ENCODE results near the gene DPP10.
"Not testable (repeated sequence)": the region's sequence is repeated elsewhere in the genome, so short reads cannot be mapped to it uniquely, and the experiment has no call there.

DPP10 gene

DNA sequence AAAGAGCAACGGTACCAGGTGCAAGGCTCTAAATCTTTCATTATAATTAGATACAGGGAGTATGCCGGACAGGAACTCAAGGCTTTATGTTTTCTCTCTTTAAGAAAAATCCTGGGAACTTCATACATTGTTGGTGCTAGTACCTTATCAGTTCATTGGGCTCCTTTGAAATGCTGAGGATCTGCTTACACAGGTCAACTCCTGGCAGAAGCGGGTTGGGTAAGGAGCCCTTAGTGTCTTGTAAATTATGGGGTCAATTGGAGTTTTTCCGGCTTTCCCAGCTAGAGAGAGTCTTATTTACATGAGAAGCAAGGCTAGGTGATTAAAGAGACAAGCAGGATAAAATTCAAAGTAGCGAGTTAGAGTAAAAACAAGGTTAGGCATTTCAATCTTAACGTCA is 998.3 kb downstream of the DPP10 start:
- not testable (repeated sequence) for DNase-seq (ENCODE audit: low read depth)

DNA sequence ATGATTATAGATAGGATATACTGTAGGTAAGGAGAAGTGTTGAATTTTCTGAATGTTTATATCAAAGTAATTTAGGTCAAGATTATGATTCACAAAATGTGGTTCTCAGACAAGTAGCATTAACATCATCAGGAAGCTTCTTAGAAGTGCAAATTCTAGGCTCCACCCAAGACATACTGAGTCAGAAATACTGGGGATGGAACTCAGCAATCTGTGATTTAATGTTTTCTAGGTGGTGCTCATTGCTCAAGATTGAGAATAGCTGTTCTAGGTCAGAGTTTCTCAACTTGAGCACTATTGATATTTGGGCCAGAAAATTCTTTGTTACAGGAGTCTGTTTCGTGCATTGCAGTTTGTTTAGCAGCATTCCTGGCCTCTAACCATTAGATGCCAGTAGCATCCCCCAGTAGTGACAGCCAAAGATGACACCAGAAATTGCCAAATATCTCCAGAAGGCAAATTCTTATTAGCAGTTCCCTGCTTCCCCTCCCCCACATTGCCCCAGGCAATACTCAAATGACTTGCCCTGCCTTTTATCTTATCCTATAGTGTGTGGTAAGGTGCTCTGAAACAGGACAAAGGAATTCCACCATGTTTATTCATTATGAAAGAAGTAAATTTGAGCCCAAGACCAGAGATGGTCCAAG is 1001.2 kb downstream of the DPP10 start:
- no peak for DNase-seq (ENCODE audit: low read depth)

DNA sequence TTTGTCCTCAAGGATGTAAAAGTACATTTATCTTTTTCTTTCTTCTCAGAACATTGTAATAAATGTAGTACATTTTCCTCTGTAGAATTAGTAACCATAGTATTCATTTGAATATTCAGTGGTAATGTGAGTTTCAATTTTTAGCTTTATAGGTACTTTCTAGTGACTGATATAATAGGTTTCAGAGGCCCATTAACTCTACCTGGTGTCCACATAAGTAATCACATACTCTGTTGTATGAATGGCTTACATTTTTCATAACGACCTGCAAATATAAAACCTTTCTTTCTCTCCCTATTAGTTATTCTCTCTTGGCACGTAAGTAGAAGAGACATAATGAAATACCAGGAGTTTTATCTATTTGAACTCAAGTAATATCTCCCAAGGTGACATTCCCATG is 1017.6 kb downstream of the DPP10 start:
- no peak for DNase-seq (ENCODE audit: low read depth)

DNA sequence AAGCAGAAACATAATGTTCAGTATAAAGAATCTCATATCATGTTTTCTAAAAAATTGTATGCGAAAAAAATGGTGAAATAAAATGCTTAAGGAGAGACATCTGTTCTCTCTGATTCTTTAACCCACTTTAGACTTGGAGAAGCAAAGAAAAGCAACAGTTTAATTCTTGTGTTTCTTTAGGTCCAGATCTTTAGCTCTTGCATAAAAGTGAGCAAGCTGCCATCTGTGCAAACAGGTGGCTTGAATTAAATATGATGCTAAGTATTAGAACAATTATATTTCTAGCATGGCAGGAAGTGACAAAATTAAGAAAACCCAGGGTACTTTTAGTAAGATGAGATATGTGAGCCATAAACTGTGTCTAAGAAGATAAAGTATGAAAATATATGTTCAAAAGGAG is 1038.3 kb downstream of the DPP10 start:
- DNase-seq (ENCODE audit: low read depth): no peak

DNA sequence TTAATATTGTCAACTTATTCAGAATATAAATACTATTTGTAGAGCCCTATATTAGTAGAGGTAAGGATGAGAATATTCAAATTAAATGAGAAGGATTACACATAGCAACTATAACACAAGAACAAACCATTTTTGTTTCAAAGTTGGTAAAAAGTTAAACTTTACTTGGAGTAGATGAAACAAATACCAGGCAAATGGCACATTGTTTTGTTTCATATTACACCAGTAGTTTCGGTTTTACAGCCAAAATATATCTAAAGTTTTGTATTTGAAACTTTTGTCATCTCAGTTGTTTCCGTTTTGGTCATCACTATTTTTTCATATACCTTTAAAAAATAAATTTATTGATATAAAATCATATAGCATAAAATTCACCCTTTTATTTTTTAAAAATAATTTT is 1039.4 kb downstream of the DPP10 start:
- no peak for DNase-seq (ENCODE audit: low read depth)

DNA sequence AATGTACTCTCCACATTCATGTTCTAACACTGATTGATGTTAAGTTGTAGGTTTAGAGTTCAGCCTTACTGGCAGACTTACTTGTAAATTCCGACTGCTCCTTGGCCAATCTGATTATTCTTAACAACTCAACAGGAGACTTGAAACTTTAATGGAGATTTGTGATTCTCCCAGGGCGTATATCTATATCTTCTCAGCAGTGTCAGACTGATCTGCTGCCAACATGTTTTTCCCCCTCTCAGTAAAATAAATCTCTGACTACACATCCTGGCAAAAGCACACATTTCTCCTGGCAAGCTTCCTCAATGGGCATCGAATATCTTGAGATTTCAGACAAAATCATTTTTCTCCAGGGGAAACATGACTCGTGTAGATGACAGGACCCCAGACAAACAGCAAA is 1041.2 kb downstream of the DPP10 start:
- DNase-seq (ENCODE audit: low read depth): no peak

DNA sequence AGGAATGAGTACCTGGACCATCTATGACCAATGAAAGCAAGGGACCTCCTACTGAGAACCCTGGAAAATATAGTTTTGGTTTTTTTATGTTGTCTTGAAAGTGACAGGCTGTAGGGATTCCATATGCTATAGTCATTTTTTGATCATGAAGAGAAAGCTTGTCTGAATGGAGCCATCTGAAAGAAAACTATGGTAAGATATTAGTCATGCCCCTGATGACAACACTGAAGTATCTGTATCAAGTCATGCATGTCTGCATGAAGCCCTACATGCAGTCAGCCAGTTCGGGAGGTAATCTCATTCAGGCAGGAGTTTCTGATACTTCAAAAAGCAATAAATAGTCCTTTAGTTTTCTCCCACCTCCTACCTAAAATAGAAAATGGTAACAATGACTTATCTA is 1042.0 kb downstream of the DPP10 start:
- no peak for DNase-seq (ENCODE audit: low read depth)

DNA sequence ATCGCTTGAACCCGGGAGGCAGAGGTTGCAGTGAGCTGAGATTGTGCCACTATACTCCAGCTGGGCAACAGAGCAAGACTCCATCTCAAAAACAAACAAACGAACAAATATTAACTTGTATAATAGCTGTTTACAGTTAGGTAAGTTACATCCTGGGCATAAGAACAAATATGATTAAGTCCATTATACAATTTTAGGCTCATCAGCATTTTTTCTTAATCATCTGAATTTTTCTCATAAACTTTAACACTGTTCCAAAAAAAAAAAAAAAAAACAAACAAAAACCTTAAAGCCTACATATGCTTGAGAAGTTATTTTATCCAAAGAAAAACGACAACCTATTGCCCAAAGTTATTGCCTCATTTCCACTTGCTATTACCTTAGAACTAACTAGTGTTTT is 1042.5 kb downstream of the DPP10 start:
- DNase-seq (ENCODE audit: low read depth): no peak

DNA sequence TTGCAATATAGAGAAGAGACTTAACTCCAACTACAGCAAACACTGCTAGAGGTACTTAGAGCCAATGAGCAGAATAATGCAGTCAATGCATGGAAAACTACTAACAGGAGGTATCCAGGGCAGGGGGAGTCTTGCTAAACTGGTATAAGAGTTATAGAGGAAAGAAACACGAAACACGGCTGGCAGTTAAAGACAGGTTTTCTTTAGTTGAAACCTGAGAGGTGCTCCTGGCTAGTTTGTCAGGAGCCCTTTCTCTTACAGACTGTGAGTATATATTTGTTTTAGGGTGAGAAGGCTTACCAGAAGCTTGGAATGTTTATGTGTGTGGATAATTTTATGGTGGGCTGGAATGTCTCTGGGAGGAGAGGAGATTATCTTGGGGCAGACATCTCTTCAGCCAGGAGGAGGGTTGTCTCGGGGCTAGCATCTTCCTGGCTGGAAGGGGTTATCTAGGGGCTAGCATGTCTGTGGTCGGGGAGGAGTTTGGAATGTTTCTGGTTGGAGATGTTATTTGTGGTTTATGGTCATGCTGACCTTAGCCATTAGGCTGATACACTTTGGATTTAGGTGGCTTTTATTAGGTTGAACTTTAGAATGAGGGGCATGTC is 1048.8 kb downstream of the DPP10 start:
- no peak for DNase-seq (ENCODE audit: low read depth)

DNA sequence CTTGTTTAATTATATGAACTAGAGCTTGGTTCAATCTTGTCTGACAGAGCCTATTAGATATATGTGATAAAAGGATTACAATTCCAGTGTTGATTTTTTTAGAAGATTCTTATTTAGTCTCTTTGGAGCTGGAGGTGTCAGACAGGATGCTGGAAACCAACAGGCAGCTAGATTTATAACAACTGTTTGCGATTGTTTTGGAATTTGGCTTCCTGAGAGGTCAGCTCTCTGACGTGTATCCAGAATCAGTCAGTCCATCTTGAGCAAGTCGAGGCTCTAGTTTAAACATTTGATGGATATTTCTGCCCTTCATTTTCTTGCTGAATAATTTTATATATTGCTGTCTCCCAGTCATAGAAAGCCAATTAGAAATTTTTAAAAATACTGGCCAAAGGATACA is 1062.9 kb downstream of the DPP10 start:
- no peak for DNase-seq (ENCODE audit: low read depth)

DNA sequence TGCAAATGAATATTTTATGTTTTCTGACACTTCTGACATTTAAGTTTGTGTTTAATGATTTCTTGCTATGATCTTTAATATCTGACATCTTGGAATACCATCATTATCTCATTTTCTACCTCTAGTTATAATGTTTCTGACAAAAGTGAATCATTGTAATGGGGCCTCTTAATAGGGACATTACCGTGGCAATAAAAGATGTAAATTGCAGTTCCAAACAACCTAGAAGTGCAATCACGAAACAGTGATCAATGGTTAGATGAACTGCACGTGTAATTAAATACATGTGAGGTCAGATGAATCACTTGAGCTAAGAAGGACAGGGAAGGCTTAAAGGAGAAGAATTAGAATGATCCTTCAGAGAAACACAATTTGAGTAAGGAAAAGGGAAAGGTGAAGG is 1078.3 kb downstream of the DPP10 start:
- DNase-seq (ENCODE audit: low read depth): no peak

DNA sequence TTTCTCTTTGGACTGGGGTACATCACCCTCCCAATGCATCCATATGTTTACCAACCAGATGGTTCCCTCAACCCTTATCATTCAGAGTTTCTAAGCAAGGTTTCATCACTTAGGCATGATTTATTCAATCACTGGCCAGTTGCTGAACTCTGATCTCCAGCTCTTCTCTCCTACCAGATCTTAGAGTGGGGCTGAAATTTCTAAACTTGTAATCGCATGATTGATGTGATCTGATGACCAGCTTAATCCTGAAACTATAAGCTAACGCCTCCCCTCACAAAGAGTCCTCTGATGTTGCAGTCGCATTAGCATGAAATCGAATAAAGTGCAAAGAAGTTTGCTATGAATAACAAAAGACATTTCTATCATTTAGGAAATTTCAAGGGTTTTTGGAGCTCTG is 1082.0 kb downstream of the DPP10 start:
- DNase-seq (ENCODE audit: low read depth): no peak

DNA sequence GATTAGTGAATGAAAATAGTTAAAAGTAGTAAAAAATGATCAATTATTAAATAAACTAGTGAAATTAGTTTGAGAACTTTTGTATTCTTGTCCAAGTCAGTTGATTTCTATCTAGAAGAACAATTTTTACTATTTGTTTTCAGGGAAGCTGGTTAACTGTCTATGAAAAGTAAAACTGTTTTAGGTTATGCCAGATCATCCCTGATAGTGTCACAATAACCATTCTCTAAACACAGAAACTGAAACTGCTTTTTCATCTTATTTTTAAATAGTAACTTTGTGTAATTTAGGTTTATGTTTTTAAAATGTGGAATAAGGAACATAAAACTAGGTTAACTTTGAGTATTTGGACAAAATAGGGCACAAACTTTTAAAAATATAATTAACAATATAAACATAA is 1087.2 kb downstream of the DPP10 start:
- DNase-seq (ENCODE audit: low read depth): no peak

DNA sequence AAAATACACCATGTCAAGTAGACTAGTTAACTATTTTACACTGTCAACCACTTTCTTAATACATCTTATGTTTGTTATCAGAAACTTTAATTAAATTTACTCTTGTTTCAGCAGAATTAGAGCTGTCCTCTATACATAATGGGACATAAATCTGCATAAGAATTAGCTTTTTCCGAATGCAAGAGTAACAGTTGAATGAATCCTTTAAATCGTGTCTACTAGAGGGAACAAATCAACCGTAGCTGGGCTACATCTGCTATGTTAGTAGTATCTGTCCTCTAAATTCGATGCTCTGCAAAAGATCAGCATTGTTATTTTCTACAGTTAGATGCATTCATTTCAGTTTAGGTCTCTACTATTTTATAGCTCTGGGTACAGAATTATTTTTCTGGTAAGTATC is 1090.6 kb downstream of the DPP10 start:
- DNase-seq (ENCODE audit: low read depth): no peak

DNA sequence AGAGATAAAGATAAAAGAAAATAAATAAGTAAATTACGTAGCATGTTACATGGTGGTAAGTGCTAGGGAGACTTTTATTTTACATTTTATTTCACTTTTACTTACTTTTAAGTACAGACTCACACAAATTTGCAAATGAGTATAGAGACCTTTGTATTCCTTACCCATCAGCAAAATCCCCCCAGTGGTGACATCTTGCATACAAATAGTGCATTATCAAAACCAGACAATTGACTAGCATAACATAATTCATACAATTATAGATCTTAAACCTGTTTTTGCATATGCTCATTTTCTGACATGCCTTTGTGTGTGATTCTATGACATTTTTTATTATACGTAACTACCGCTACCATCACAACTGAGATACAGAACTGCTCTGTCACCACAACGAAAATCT is 1099.4 kb downstream of the DPP10 start:
- no peak for DNase-seq (ENCODE audit: low read depth)

DNA sequence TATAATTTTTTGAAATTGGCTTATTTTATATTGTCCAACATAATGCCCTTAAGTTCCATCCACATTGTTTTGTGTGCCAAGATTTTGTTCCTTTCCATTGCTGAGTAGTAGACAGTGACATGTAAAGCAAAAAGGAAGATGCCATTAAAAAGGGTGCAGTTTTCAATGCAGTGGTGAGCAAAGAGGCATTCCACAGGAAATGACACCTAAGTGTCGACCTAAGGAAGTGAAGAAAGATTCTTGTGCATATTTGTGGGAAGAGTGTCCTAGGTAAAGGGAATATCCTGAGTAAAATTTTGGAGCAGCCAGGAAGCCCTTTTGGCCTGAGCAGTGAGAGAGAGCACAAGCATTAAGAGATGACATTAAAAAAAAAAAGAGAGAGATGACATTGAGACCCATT is 1099.9 kb downstream of the DPP10 start:
- no peak for DNase-seq (ENCODE audit: low read depth)

DNA sequence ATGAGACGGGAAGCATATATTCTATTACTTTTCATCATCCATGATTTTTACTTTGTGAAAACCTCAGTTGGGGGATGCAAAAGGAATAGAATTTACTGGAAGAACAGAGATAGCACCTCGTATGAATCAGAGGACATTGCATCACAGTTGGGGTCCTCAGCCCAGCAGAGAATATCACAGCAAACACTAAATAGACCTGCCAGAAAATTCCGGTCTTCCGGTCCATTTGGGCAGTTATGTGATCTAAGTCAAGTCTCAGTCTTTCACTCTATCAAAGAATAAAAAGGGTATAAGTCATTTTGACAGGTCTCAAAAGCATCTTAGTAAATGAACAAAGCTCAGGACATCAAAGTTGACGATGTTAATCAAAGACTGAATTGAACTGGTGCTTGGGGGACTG is 1100.6 kb downstream of the DPP10 start:
- DNase-seq (ENCODE audit: low read depth): no peak

DNA sequence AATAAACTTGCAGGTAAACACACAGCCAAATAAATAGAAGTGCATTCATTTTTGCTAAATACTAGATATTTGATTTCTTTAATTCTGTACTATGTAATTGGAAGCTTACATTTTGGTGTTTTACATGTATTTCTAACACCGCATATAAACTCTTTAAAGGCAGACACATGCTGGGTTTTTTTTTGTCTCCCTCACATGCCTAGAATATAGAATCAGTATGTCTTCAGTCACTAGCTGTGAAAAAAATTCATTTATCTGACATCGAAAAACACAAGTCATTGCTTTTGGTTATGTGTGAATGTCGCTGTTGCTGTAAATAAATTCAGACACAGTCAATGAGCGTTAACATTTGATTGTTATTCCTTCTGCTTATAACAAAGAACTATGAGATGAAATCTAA is 1101.0 kb downstream of the DPP10 start:
- no peak for DNase-seq (ENCODE audit: low read depth)

DNA sequence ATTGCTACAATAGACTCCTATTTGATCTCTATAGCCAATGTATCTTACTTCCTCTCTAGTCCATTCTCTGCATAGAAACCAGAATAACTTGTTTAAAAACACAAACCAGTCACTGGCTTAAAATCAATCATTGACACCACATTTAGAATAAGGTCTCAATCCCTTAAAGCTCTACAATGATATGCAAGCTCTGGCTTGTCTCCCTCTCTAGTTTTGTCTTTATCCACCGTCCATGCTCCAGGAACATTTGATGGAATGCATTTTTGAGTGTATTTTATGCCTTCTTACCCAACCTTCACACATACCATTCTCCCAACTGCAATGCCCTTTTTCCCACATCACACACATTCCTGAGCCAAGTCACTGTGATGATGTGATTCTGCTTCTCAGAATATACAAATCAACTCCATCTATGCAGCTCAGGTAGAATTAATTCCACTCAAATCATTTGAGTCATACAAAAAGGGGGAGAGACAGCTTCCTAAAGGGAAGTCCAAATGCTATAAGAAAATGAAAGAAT is 1107.2 kb downstream of the DPP10 start:
- DNase-seq (ENCODE audit: low read depth): no peak

DNA sequence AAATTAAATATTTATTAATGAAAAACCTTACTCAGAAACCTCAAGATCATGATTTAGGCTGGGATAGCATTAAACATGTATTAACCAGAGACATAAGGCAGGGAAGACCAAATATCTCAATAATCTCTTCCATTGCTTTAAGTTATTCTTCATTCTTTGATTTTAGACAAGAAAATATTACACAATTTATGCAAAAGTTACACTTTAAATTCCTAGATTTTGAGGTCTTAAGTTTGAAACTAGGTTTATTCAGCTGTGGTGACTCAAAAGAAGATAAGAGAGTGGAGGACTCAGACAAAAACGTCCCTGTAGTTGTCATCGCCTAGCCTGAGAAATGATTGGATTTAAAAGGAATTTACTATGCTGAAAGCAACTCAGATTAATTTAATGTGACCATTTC is 1110.3 kb downstream of the DPP10 start:
- DNase-seq (ENCODE audit: low read depth): no peak

DNA sequence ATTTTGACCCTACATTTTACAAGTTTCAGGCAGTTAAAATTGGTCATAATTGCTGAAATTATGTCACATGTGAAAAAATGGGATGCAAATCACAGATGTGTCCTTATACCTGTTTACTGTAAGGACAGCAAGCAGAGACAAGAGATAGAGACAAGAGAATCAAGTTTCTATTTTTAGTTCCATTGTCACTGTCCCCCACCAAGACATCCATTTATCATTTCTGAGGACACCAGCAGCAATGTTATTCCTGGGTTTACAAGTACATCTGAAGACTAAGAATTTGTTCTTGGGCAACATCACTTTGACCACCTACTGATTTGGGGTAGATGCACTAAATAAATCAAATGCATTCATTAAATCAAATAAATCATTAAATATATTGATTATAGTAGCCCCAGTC is 1111.7 kb downstream of the DPP10 start:
- no peak for DNase-seq (ENCODE audit: low read depth)

DNA sequence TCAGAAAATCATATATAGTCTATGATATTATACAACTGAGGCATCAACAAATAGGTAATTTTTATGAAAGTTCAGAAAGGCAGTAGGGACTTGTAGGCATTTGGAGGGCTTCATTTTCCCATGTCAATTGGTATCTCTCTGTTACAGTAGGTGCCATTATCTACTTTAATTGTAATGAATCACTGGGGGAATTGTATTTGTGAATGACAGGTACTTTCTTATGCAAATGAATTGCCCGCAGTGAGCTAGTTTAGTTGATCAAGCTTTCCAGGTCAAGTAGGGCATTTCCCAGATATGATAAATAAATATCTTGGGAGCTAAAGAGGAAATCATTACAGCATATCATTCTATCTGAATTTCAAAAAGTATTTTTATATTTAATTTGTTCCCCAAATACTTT is 1116.3 kb downstream of the DPP10 start:
- DNase-seq (ENCODE audit: low read depth): no peak

DNA sequence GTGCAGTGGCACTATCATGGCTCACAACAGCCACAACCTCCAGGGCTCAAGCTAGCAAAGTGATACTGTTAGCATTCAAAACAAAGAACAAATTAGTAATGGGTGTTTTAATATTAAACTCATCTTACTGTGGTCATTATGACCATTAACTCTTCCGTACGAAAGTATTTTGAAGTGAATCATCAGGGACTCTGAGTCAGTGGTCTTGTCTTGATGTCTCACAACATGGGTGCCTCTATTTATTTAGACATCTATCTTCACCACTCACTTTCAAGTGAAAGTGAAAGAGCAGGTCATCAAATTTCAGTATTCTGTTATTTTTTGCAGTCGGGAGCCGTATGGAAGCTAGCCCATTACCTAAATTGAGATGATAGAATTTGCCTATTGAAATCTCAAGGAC is 1118.2 kb downstream of the DPP10 start:
- no peak for DNase-seq (ENCODE audit: low read depth)

DNA sequence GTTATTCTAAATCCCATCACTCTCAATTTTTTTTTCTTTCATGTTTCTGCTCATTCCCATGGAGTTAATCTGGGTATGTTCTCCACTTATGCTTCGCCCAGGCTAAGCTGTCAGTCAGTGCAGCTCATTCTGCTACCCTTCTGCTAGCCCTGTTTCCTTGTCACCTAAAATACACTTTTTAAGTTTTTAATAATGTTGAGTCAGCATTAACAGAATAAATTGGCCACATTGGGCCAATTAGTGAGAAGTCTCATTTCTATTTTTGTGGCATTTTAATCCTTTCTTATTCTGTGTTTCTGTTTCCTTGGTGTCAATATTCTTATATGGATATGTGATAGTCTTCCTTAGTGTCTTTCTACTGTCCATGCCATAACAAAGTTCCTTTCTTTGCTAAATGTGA is 1126.2 kb downstream of the DPP10 start:
- no peak for DNase-seq (ENCODE audit: low read depth)

Data from EH (cell line).